Large intestine (tissue), 3 donors: ENCODE data around the gene OPCML. TPM values are rescaled to one million over a fixed set of nuclear protein-coding genes. Genes with fewer than 3 reads are reported as not detected.

Experiments
- DNase-seq, 2 donors: peaks; one replicate each; pipeline versions ENCODE4 v3.0.0 to v3.0.0-alpha.2; 2013
- H3K27ac ChIP-seq: one replicate; pipeline ENCODE4 v1.5.1; 2013; ENCODE audit warnings: low read length
- H3K27me3 ChIP-seq: 2 replicates; pipeline ENCODE4 v1.6.1; 2013; ENCODE audit warnings: low read length; ENCODE audit not compliant: control insufficient read depth, insufficient read depth
- H3K36me3 ChIP-seq: 2 replicates; pipeline ENCODE4 v1.6.1; 2013; ENCODE audit warnings: low read length; ENCODE audit not compliant: control insufficient read depth, insufficient read depth
- H3K4me1 ChIP-seq: one replicate; pipeline ENCODE4 v1.6.1; 2013; ENCODE audit warnings: low read length; ENCODE audit not compliant: control insufficient read depth, insufficient read depth
- H3K4me3 ChIP-seq: one replicate; pipeline ENCODE4 v1.5.1; 2013; ENCODE audit warnings: low read length
- H3K9me3 ChIP-seq: one replicate; pipeline ENCODE4 v1.6.1; 2013; ENCODE audit warnings: mild to moderate bottlenecking, low read depth, low read length, moderate library complexity; ENCODE audit not compliant: control insufficient read depth
- WGBS: methylation state at CpG from one replicate; pipeline ENCODE4 v1.1.5; 2013; ENCODE audit warnings: low lambda C conversion rate; ENCODE audit not compliant: insufficient coverage; 5-methylcytosine and 5-hydroxymethylcytosine counted together
- polyA plus RNA-seq: library from polyadenylated mRNA; unstranded; fragments of 120-200 nt; gene quantifications from one replicate; pipeline ENCODE4 v1.2.1, GENCODE V29; 2013

The OPCML gene
- polyA plus RNA-seq, 1 donor = 1.4 TPM

GRCh38 chr11:133541021-133541719 is 8.9 kb upstream of the OPCML start:
- DNase-seq = peak in 1 of 2 donors; percentile 9
- 65% methylated on average over 4 of the region's 10 CpGs for WGBS
- no peak overlapping the region for H3K27ac ChIP-seq
- H3K36me3 ChIP-seq = no peaks in the 10 kb centered on the region
- peaks cover 3% of the 10 kb centered on the region for H3K9me3 ChIP-seq
- H3K27me3 ChIP-seq = peaks cover under 1% of the 10 kb centered on the region
- no peak overlapping the region for H3K4me3 ChIP-seq
- no peaks in the 10 kb centered on the region for H3K4me1 ChIP-seq

- no peaks in the 10 kb centered on the region for H3K36me3 ChIP-seq
- no peaks in the 10 kb centered on the region for H3K4me1 ChIP-seq
- no peak for DNase-seq
- H3K27ac ChIP-seq = no peak overlapping the region
- no peaks in the 10 kb centered on the region for H3K9me3 ChIP-seq
- WGBS = no CpG with 5 or more reads among the region's 1 CpG
- H3K4me3 ChIP-seq = no peak overlapping the region
- H3K27me3 ChIP-seq = peaks cover 33% of the 10 kb centered on the region
These were observed 3.9 kb upstream of the OPCML start for GRCh38 chr11:133536198-133536597.

GRCh38 chr11:133533205-133533604 is 904 bp upstream of the OPCML start:
- WGBS = 80% methylated on average over 1 of the region's 6 CpGs
- H3K27me3 ChIP-seq = peaks cover 61% of the 10 kb centered on the region

GRCh38 chr11:133531458-133531857 is 843 bp downstream of the OPCML start:
- DNase-seq = no peak
- Histone ChIP-seq H3K4me1 (no peaks in the 10 kb centered on the region), H3K27ac (no peak overlapping the region), H3K27me3 (peaks cover 65% of the 10 kb centered on the region), H3K9me3 (no peaks in the 10 kb centered on the region), H3K4me3 (no peak overlapping the region), H3K36me3 (no peaks in the 10 kb centered on the region)
- WGBS = 8% methylated on average over 4 of the region's 6 CpGs

More at GRCh38 chr11:133533205-133533604, 904 bp upstream of the OPCML start:
- no peak overlapping the region for H3K4me3 ChIP-seq
- no peaks in the 10 kb centered on the region for H3K9me3 ChIP-seq
- H3K27ac ChIP-seq = no peak overlapping the region
- no peak for DNase-seq
- no peaks in the 10 kb centered on the region for H3K36me3 ChIP-seq
- H3K4me1 ChIP-seq = no peaks in the 10 kb centered on the region

GRCh38 chr11:133530501-133530835 is 1.8 kb downstream of the OPCML start:
- DNase-seq = no peak
- no CpG with 5 or more reads among the region's 3 CpGs for WGBS
- H3K27me3 ChIP-seq = peaks cover 62% of the 10 kb centered on the region

DNA sequence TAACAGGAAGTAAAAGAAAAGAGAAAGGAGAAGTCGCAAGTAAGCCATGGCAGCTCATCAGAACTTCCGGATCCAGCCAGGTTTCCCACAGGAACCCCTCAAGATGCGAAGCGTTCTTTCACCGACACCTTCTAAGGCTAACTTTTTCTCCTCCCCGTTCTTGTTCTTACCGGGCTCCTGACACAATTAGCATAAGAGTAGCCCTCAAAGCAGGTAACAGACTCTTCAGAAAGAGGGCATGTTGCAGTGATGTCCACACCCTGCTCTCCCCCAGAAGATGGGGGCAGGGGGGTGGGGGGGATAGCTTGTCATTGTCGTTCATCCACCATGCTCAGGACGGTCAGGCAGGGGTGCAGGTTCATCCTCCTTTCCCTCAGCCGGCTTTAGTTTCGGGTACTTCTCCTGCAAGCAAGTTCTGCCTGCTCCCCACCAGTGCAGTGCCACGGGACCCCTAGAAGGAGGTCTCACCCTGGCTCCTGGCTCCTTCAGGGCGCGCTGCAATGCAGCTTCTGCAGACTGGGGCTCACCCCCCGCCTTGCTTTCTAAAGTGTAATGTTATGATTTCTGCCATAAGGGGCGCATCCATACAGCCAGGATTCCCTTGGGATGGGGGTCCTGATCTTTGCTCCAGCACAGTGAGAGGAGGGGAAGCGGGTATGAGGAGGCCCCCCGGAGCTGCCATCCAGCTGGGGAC is 2.3 kb downstream of the OPCML start:
- peaks cover 60% of the 10 kb centered on the region for H3K27me3 ChIP-seq
- WGBS = no CpG with 5 or more reads among the region's 18 CpGs

More at GRCh38 chr11:133530501-133530835, 1.8 kb downstream of the OPCML start:
- no peak overlapping the region for H3K4me3 ChIP-seq
- H3K27ac ChIP-seq = no peak overlapping the region
- H3K9me3 ChIP-seq = no peaks in the 10 kb centered on the region
- H3K4me1 ChIP-seq = no peaks in the 10 kb centered on the region
- H3K36me3 ChIP-seq = no peaks in the 10 kb centered on the region

GRCh38 chr11:133526790-133527189 is 5.5 kb downstream of the OPCML start:
- no peaks in the 10 kb centered on the region for H3K4me1 ChIP-seq
- no peak overlapping the region for H3K27ac ChIP-seq
- H3K4me3 ChIP-seq = no peak overlapping the region
- H3K9me3 ChIP-seq = no peaks in the 10 kb centered on the region
- DNase-seq = no peak
- H3K27me3 ChIP-seq = peaks cover 38% of the 10 kb centered on the region
- WGBS = no CpG with 5 or more reads among the region's 3 CpGs
- H3K36me3 ChIP-seq = no peaks in the 10 kb centered on the region

More for the DNA sequence above, 2.3 kb downstream of the OPCML start:
- no peak overlapping the region for H3K4me3 ChIP-seq
- no peaks in the 10 kb centered on the region for H3K36me3 ChIP-seq
- DNase-seq = no peak
- no peaks in the 10 kb centered on the region for H3K9me3 ChIP-seq
- no peak overlapping the region for H3K27ac ChIP-seq
- H3K4me1 ChIP-seq = no peaks in the 10 kb centered on the region

GRCh38 chr11:133525976-133526375 is 6.3 kb downstream of the OPCML start:
- 72% methylated on average over 2 of the region's 7 CpGs for WGBS
- H3K9me3 ChIP-seq = no peaks in the 10 kb centered on the region
- H3K27ac ChIP-seq = no peak overlapping the region
- H3K4me3 ChIP-seq = no peak overlapping the region
- H3K4me1 ChIP-seq = no peaks in the 10 kb centered on the region
- no peak for DNase-seq
- H3K36me3 ChIP-seq = no peaks in the 10 kb centered on the region
- H3K27me3 ChIP-seq = peaks cover 30% of the 10 kb centered on the region

DNA sequence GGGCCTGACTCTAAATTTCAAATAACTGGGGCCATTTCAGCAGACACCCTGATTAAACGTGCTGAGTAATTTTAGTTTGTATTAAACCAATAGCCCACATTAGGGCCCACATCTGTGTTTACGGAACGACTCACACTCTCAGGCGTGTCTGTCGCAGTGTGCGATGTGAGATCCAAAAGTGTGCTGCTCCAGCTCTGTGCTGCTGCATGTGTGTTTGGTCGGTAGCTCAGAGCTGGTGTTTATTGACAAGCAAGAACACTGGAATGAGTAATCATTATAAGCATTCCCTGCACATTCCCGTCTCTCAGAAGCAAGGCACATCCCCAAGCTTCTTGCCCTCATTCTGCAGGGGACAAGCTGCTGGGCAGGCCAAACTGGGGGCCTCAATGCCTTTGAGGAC is 7.8 kb downstream of the OPCML start:
- H3K36me3 ChIP-seq = no peaks in the 10 kb centered on the region
- no peaks in the 10 kb centered on the region for H3K9me3 ChIP-seq
- WGBS = no CpG with 5 or more reads among the region's 8 CpGs
- no peak overlapping the region for H3K27ac ChIP-seq
- H3K27me3 ChIP-seq = peaks cover 16% of the 10 kb centered on the region
- no peak overlapping the region for H3K4me3 ChIP-seq
- no peaks in the 10 kb centered on the region for H3K4me1 ChIP-seq
- no peak for DNase-seq

- Histone ChIP-seq H3K4me3 (no peak overlapping the region), H3K27me3 (peaks cover 4% of the 10 kb centered on the region), H3K36me3 (no peaks in the 10 kb centered on the region), H3K4me1 (no peaks in the 10 kb centered on the region), H3K9me3 (no peaks in the 10 kb centered on the region), H3K27ac (no peak overlapping the region)
- no CpG with 5 or more reads among the region's 6 CpGs for WGBS
- no peak for DNase-seq
These were observed 10.0 kb downstream of the OPCML start for GRCh38 chr11:133522344-133522743.
